Activated naive CD8-positive, alpha-beta T cell treated with anti-CD3 and anti-CD28 coated beads for 36 hours (primary cell): ENCODE measurements around the gene FAM181A. TPM values are rescaled to one million over a fixed set of nuclear protein-coding genes. Genes with fewer than 3 reads are reported as not detected.

Experiments
- DNase-seq: peaks from one replicate; pipeline ENCODE4 v3.0.0; 2021
- H3K27ac Mint-ChIP-seq: one replicate; pipeline ENCODE4 v1.8.0; 2022; ENCODE audit warnings: mild to moderate bottlenecking, moderate library complexity, mixed read lengths
- H3K27me3 Mint-ChIP-seq: one replicate; pipeline ENCODE4 v1.8.0; 2022; ENCODE audit warnings: mild to moderate bottlenecking, mixed read lengths
- H3K36me3 Mint-ChIP-seq: one replicate; pipeline ENCODE4 v1.8.0; 2021; ENCODE audit warnings: mild to moderate bottlenecking, mixed read lengths
- H3K4me1 Mint-ChIP-seq: one replicate; pipeline ENCODE4 v1.8.0; 2021; ENCODE audit warnings: mixed read lengths
- H3K4me3 Mint-ChIP-seq: one replicate; pipeline ENCODE4 v1.8.0; 2022; ENCODE audit warnings: mild to moderate bottlenecking, moderate library complexity, mixed read lengths
- H3K9me3 Mint-ChIP-seq: one replicate; pipeline ENCODE4 v1.8.0; 2022; ENCODE audit warnings: mixed read lengths
- total RNA-seq, 2 experiments: library from RNA; stranded (reverse); gene quantifications; one replicate each; pipeline ENCODE4 v1.2.3, GENCODE V29; 2021

Gene FAM181A
- total RNA-seq, 2 experiments from 2014 or later = not detected

- Mint-ChIP-seq H3K27ac (no peak overlapping the region), H3K27me3 (peaks cover 20% of the 10 kb centered on the region), H3K36me3 (peaks cover 4% of the 10 kb centered on the region), H3K4me1 (peaks cover 6% of the 10 kb centered on the region), H3K4me3 (no peak overlapping the region), H3K9me3 (no peaks in the 10 kb centered on the region)
- DNase-seq = no peak
These were observed 8.1 kb downstream of the FAM181A start for GRCh38 chr14:93935213-93935612.

GRCh38 chr14:93936245-93936644 lies 9.1 kb downstream of the FAM181A start:
- Mint-ChIP-seq H3K4me1 (peaks cover 12% of the 10 kb centered on the region), H3K9me3 (no peaks in the 10 kb centered on the region), H3K4me3 (no peak overlapping the region), H3K36me3 (peaks cover 11% of the 10 kb centered on the region), H3K27me3 (peaks cover 20% of the 10 kb centered on the region), H3K27ac (no peak overlapping the region)
- DNase-seq = no peak

- DNase-seq = no peak
- Mint-ChIP-seq H3K4me3 (no peak overlapping the region), H3K27me3 (peaks cover 20% of the 10 kb centered on the region), H3K36me3 (peaks cover 13% of the 10 kb centered on the region), H3K9me3 (no peaks in the 10 kb centered on the region), H3K27ac (no peak overlapping the region), H3K4me1 (peaks cover 15% of the 10 kb centered on the region)
These were observed 9.8 kb downstream of the FAM181A start for GRCh38 chr14:93936926-93937325.

GRCh38 chr14:93937519-93937918 lies 10.4 kb downstream of the FAM181A start:
- Mint-ChIP-seq H3K4me3 (no peak overlapping the region), H3K4me1 (peaks cover 17% of the 10 kb centered on the region), H3K9me3 (no peaks in the 10 kb centered on the region)

GRCh38 chr14:93938751-93939303 lies 11.7 kb downstream of the FAM181A start:
- Mint-ChIP-seq H3K27ac (no peak overlapping the region), H3K4me1 (peaks cover 17% of the 10 kb centered on the region), H3K9me3 (no peaks in the 10 kb centered on the region)

More at GRCh38 chr14:93937519-93937918, 10.4 kb downstream of the FAM181A start:
- Mint-ChIP-seq H3K27me3 (peaks cover 20% of the 10 kb centered on the region), H3K36me3 (peaks cover 17% of the 10 kb centered on the region), H3K27ac (no peak overlapping the region)
- no peak for DNase-seq

GRCh38 chr14:93939304-93940229 lies 12.4 kb downstream of the FAM181A start:
- Mint-ChIP-seq H3K27ac (peak overlapping the region; percentile 69), H3K27me3 (peaks cover 20% of the 10 kb centered on the region), H3K36me3 (peaks cover 19% of the 10 kb centered on the region), H3K4me3 (peak overlapping the region; percentile 42), H3K9me3 (no peaks in the 10 kb centered on the region), H3K4me1 (peaks cover 17% of the 10 kb centered on the region)
- DNase-seq = peak; percentile 91

More at GRCh38 chr14:93938751-93939303, 11.7 kb downstream of the FAM181A start:
- Mint-ChIP-seq H3K4me3 (peak overlapping the region; percentile 42), H3K27me3 (peaks cover 20% of the 10 kb centered on the region), H3K36me3 (peaks cover 19% of the 10 kb centered on the region)
- peak; percentile 27 for DNase-seq

- DNase-seq = no peak
- Mint-ChIP-seq H3K4me3 (no peak overlapping the region), H3K36me3 (peaks cover 19% of the 10 kb centered on the region), H3K27me3 (peaks cover 20% of the 10 kb centered on the region), H3K9me3 (no peaks in the 10 kb centered on the region), H3K4me1 (peaks cover 17% of the 10 kb centered on the region), H3K27ac (peak overlapping the region; percentile 55)
These were observed 13.3 kb downstream of the FAM181A start for GRCh38 chr14:93940437-93940836.

- Mint-ChIP-seq H3K27ac (peak overlapping the region; percentile 20), H3K4me3 (no peak overlapping the region), H3K27me3 (peaks cover 20% of the 10 kb centered on the region), H3K9me3 (no peaks in the 10 kb centered on the region), H3K36me3 (peaks cover 19% of the 10 kb centered on the region), H3K4me1 (peaks cover 16% of the 10 kb centered on the region)
- DNase-seq = no peak
These were observed 14.3 kb downstream of the FAM181A start for GRCh38 chr14:93941293-93941910.

- Mint-ChIP-seq H3K36me3 (peaks cover 18% of the 10 kb centered on the region), H3K4me3 (no peak overlapping the region), H3K4me1 (peaks cover 16% of the 10 kb centered on the region), H3K27me3 (peaks cover 10% of the 10 kb centered on the region), H3K9me3 (no peaks in the 10 kb centered on the region), H3K27ac (no peak overlapping the region)
- no peak for DNase-seq
These were observed 15.9 kb downstream of the FAM181A start for GRCh38 chr14:93943052-93943451.

GRCh38 chr14:93943930-93944329 lies 16.8 kb downstream of the FAM181A start:
- Mint-ChIP-seq H3K4me3 (no peak overlapping the region), H3K36me3 (peaks cover 18% of the 10 kb centered on the region), H3K9me3 (no peaks in the 10 kb centered on the region), H3K27ac (no peak overlapping the region), H3K27me3 (peaks cover 2% of the 10 kb centered on the region), H3K4me1 (peaks cover 17% of the 10 kb centered on the region)
- no peak for DNase-seq

GRCh38 chr14:93944348-93945069 lies 17.4 kb downstream of the FAM181A start:
- Mint-ChIP-seq H3K36me3 (peaks cover 18% of the 10 kb centered on the region), H3K27ac (no peak overlapping the region)
- DNase-seq = no peak

GRCh38 chr14:93945070-93945399 lies 17.9 kb downstream of the FAM181A start:
- H3K27ac Mint-ChIP-seq = no peak overlapping the region
- no peaks in the 10 kb centered on the region for H3K9me3 Mint-ChIP-seq
- peaks cover 18% of the 10 kb centered on the region for H3K36me3 Mint-ChIP-seq
- H3K27me3 Mint-ChIP-seq = no peaks in the 10 kb centered on the region
- DNase-seq = no peak
- peaks cover 14% of the 10 kb centered on the region for H3K4me1 Mint-ChIP-seq
- H3K4me3 Mint-ChIP-seq = no peak overlapping the region

More at GRCh38 chr14:93944348-93945069, 17.4 kb downstream of the FAM181A start:
- H3K27me3 Mint-ChIP-seq = no peaks in the 10 kb centered on the region
- peaks cover 17% of the 10 kb centered on the region for H3K4me1 Mint-ChIP-seq
- no peaks in the 10 kb centered on the region for H3K9me3 Mint-ChIP-seq
- H3K4me3 Mint-ChIP-seq = no peak overlapping the region

- Mint-ChIP-seq H3K36me3 (peaks cover 11% of the 10 kb centered on the region), H3K9me3 (no peaks in the 10 kb centered on the region), H3K4me1 (peaks cover 10% of the 10 kb centered on the region), H3K27ac (no peak overlapping the region), H3K27me3 (no peaks in the 10 kb centered on the region), H3K4me3 (no peak overlapping the region)
- no peak for DNase-seq
These were observed 19.0 kb downstream of the FAM181A start for GRCh38 chr14:93946104-93946503.

- H3K27ac Mint-ChIP-seq = no peak overlapping the region
- H3K4me3 Mint-ChIP-seq = no peak overlapping the region
- H3K9me3 Mint-ChIP-seq = no peaks in the 10 kb centered on the region
- peaks cover 8% of the 10 kb centered on the region for H3K36me3 Mint-ChIP-seq
- H3K27me3 Mint-ChIP-seq = no peaks in the 10 kb centered on the region
- DNase-seq = no peak
- peaks cover 11% of the 10 kb centered on the region for H3K4me1 Mint-ChIP-seq
These were observed 19.5 kb downstream of the FAM181A start for GRCh38 chr14:93946541-93947090.
